ENCODE results near the gene RPL13A.

DNA sequence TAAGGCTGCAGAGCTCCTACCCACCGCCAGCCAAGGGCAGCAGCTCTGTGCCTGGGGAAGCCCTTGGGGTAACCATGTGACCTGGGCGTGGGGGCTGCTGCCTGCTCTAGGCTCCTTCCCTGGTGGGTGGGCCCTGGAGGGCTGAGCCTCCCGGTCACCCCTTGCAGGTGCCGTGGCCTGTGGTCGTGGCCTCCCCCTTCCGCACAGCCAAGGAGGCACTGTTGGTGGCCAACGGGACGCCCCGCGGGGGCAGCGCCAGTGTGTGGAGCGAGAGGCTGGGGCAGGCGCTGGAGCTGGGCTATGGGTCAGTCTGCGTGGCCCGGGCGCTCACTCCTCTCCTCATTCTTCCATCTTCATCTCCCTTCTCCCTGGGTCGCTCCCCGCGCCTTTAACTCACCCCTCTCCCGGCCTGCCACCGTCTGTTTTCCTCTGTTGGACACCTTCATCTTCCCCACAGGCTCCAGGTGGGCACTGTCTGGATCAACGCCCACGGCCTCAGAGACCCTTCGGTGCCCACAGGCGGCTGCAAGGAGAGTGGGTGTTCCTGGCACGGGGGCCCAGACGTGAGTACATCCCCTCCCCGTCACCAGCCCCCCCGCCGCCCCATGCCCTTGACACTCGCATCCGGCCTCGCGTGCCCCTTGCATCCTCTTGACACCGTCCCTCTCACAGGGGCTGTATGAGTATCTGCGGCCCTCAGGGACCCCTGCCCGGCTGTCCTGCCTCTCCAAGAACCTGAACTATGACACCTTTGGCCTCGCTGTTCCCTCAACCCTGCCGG lies 23.3 kb upstream of the RPL13A start:
- TF ChIP-seq, protein P1, sequence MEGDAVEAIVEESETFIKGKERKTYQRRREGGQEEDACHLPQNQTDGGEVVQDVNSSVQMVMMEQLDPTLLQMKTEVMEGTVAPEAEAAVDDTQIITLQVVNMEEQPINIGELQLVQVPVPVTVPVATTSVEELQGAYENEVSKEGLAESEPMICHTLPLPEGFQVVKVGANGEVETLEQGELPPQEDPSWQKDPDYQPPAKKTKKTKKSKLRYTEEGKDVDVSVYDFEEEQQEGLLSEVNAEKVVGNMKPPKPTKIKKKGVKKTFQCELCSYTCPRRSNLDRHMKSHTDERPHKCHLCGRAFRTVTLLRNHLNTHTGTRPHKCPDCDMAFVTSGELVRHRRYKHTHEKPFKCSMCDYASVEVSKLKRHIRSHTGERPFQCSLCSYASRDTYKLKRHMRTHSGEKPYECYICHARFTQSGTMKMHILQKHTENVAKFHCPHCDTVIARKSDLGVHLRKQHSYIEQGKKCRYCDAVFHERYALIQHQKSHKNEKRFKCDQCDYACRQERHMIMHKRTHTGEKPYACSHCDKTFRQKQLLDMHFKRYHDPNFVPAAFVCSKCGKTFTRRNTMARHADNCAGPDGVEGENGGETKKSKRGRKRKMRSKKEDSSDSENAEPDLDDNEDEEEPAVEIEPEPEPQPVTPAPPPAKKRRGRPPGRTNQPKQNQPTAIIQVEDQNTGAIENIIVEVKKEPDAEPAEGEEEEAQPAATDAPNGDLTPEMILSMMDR (IDR thresholded peaks at IDR 0.05), result no peak
- TF ChIP-seq POLR2A (IDR thresholded peaks at IDR 0.05), result no peak
